T-helper 2 cell (primary cell): Measurements from ENCODE around the gene TRIM49B.
"Not testable (repeated sequence)": the region's sequence is repeated elsewhere in the genome, so short reads cannot be mapped to it uniquely, and the experiment has no call there.

Source experiments
- DNase-seq, 5 experiments: peaks; one replicate each; pipeline versions ENCODE4 v3.0.0 to v3.0.0-alpha.2; 2012 to 2022
- total RNA-seq, 2 donors: gene quantifications; one replicate each; lab custom pipeline; 2026; lab: John Stamatoyannopoulos, UW

Gene TRIM49B
- 0 reads per million in 2 donors for total RNA-seq

DNA sequence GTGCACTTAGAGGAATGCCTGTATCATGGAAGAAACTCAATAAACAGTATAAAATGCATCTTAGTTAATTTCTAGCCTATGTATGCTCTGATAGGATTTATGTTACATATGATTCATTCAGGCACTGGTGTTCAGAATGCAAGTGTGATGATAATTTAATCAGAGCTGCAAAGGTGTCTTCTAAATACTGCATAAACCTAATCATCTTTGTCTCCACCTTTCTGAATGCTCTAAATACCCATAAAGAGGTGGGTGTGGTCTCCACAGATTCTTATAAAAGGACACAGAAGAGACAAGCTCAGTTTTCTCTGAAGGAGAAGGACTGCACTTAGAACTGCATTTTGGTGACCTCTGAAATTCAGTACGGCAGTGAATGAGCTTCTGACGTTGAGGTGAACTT is at the start of gene TRIM49B:
Gene TRIM49B (plus strand): TSS at position 301 of the 400 bp plus-strand sequence. CDS start 2,777 bp downstream, outside the sequence.
- DNase-seq, result not testable (repeated sequence)

DNA sequence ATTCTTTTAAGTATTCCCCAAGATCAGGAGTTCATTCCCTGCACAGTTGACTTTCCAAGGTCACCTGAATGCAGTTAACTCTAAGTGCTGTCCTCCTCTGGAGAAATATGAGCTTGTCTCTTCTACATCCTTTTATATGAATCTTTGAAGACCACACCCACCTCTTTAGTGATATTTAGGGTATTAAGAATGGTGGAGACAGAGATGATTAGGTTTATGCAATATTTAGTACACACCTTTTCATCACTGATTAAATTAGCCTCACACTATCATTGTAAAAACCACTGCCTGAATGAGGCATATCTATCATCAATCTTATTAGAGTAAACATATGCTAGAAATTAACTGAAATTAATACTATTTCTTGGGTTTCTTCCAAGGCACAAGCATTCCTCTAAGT is 44.8 kb upstream of the TRIM49B start, which contains the start of gene TRIM51G:
Gene TRIM51G (minus strand): TSS at position 101 of the 400 bp plus-strand sequence. CDS start 2,190 bp downstream, outside the sequence.
- not testable (repeated sequence) for DNase-seq

DNA sequence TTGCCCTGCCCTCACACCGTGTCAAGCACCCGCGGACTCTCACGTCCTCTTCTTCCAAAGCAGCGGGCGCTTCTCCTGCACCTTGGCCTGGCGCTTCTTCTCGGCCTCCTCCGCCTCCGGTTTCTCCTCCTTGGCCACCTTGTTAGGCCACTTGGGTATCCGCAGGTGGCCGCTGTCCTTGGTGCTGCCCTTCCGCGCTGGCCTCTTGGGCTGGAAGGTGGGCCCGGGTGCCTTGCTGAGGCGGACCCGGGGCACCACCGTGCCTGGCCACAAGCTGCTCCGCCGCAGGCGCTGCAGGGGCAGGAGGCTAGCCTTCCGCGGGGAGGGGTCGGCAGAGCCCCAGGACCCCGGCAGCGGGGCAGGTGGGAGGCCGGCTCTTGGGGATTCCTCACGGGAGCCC is 19.6 kb downstream of the TRIM49B start:
- DNase-seq, result not testable (repeated sequence)

DNA sequence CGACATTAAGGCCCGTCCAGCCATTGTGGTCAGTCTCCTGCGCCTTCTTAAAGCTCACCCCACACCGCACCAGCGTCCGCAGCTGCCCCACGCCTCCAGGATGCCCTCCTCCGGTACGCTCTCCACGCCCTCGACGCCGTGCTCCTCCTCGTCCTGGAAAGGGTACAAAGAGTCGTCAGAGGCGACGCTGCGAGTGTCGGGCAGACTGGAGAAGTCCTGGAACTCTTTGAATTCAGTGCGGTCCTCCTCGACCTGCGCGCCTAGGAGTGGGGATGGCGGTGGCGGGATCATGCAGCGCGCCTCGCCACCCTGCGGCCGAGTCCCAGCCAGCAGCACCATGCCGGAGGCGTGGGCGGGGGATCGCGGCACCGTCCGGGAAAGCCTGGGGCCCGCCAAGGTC is 21.2 kb downstream of the TRIM49B start:
- not testable (repeated sequence) for DNase-seq

DNA sequence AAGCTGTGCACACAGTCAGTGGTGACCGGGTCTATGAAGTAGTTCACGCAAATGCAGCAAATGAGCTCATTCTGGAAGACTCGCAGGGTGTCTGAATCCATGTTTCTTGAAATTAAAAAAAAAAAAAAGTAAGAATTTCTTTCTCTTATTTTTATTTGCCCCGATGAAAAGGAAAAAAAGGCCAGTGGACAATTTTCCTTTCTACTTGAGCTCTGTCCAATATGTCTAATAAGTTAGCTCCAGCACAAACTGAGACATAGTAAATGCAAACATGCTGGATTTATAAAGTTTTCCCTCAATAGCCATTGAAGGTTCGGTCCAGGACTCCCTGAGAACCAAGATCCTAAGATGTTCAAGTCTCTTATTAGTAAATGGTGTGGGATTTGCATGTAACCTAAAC is 30.4 kb downstream of the TRIM49B start, which contains the start of gene TRIM64C:
Gene TRIM64C (minus strand): TSS at position 101 of the 400 bp plus-strand sequence. CDS start 0 bp downstream, at position 101.
- DNase-seq, result not testable (repeated sequence)

DNA sequence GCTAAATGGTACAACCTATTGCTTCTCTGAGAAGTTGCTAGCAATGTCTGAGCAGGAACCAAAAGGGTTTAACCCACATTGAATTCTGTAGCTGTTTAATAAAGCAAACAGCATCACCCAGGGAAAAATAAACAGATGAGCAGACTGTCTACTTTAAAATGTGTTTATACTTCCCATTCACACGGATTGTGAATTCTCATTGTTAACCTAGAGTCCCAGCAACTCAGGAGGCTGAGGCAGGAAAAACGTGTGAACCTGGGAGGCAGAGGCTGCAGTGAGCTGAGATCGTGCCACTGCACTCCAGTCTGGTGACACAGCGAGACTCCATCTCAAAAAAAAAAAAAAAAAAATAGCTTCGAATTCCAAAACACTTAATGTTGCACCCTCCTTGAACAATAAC is 41.3 kb downstream of the TRIM49B start:
- DNase-seq, result not testable (repeated sequence)
